CD4-positive, alpha-beta T cell treated with Interleukin-10 for 1 hour (primary cell): ENCODE results near the gene CDH20.
A peak's percentile ranks its signal among the peaks of the same experiment; 100 is the strongest.

Experiments
- DNase-seq: peaks from one replicate; pipeline ENCODE4 v3.0.0-alpha.2; 2020

The CDH20 gene

DNA sequence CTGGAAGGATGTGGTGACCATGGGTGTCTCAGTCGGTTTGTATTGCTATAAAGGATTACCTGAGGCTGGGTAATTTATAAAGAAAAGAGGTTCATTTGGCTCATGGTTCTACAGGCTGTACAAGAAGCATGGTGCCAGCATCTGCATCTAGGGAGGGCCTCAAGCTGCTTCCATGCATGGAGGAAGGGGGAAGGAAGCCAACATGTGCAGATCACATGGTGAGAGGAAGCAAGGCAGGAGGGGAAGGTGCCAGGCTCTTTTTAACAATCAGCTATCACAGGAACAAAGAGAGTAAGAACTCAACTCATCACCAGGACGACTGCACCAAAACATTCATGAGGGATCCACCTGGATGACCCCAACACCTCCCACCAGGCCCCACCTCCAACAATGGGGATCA lies 209.4 kb downstream of the CDH20 start:
- DNase-seq: no peak

- no peak for DNase-seq
Observed at GRCh38 chr18:61543518-61543917, 210.3 kb downstream of the CDH20 start.

- no peak for DNase-seq
Observed at GRCh38 chr18:61544178-61544577, 210.9 kb downstream of the CDH20 start.

DNA sequence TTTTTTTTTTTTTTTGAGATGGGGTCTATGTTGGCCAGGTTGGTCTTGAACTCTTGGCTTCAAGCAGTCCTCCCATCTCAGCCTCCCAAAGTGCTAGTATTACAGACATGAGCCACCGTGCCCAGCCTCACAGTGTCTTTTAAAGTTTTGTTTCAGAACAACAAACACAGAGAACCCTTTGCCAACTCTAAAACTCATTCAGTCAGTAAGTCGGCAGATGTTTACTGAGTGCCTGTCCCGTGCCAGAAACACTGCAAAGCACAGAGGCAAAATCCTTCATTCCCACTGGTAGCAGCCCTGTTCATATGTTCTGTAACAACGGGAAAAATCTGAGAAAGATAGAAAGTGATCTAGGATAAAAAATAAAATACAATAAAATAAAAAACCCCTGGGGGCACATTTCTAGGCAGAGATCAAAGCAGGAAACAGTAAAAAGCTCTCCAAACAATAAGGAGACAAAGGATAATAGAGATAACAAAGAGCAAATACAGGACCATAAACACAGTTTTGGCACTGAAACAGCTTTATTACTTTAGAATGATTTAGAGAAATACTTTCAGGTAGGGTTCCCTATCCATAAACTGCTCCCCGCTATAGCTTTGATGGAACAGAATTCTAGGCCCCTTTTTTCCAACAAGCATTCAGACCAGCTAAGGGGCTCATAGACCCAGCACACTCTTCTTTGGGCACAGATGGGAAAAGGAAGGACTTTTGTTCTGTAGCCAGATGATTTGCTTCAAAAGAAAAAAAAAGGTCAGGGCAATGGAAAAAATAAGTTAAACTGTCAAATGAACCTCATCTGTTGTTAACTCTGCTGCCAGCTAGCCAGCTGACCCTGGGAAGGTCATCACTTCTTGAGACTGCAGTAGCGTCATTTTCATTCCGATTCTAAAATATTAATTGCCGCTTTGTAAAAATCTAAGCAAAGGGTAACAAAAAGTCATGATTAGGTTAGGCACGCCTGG lies 212.3 kb downstream of the CDH20 start:
- DNase-seq: no peak

DNA sequence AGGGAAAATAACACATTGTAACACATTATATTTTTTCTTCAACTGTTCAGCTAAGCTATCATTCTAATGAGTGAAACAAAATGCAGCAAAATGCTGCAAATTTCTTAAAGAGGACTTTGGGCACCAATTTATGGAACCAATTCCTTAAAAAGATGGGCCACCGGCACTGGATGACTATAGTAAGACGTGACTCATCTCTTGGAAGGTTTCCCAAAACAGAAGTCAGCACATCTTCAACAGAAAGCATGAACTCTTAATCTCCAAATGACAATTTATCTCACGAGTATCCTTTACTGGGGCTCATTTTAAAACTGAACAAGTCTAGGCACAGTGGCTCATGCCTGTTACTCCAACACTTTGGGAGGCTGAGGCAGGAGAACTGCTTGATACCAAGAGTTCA lies 213.4 kb downstream of the CDH20 start:
- no peak for DNase-seq

DNA sequence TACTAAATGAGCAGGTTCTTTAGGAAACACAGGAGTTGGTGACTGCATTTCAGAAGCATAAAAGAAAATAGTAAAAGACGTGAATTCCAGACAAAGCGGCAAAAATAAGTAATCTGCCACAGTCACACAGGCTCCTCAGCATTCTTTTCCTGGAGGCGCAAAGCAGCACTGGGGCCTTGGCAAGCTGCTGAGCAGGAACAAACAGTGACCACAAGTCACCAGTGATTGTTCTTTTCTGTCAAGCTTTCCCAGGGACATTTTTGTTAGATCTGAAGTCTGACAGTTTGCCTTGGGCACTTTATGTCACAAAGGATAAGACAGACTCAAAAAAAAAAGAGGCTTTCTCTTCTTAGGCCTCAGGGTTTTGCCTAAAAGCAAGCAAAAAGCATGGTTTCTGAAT lies 216.2 kb downstream of the CDH20 start:
- DNase-seq: no peak

GRCh38 chr18:61549889-61550288 lies 216.7 kb downstream of the CDH20 start:
- no peak for DNase-seq

DNA sequence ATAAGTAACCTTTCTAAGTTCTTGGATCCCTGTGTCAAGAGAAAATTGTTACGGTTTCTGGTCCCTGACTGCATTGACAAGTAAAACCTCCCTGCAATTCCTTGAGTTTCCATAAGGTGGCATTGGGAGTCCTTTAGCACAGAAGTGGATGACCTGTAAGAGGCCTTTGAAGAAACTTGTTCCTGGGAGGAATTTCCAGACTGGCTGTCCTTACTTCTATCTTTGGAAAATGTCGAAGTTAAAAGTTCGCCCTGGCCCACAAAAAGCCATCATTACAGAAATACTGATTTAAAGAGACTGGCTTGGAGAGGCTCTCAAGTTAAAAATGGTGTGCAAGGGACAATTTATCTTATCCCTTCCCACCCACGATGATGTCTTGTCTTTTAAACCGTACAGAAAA lies 218.4 kb downstream of the CDH20 start:
- peak; percentile 47 for DNase-seq

GRCh38 chr18:61553045-61553659 lies 219.9 kb downstream of the CDH20 start:
- no peak for DNase-seq

GRCh38 chr18:61554117-61554776 lies 221.0 kb downstream of the CDH20 start:
- peak; percentile 56 for DNase-seq

GRCh38 chr18:61554946-61555361 lies 221.7 kb downstream of the CDH20 start:
- DNase-seq: no peak

DNA sequence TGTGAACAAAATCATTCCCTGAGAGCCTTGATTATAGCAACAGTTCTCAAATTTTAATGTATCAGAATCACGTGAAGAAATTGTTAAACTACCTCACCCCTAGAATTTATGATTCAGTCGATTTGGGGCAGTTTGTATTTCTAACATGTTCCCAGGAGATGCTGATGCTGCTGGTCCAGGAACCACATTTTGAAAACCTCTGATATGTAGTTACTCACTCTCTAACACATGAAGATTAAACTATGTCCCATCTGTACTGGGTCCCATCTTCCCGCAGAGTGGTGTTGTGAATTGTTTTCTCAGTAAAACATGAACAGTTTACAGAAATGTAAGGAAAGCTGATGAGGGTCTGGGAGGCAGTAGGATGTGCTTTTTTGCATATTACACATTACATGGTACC lies 223.1 kb downstream of the CDH20 start:
- no peak for DNase-seq

- DNase-seq: no peak
Observed at GRCh38 chr18:61556862-61557261, 223.6 kb downstream of the CDH20 start.

- no peak for DNase-seq
Observed at GRCh38 chr18:61569176-61569892, 236.1 kb downstream of the CDH20 start.

GRCh38 chr18:61570070-61570469 lies 236.8 kb downstream of the CDH20 start:
- DNase-seq: no peak

- no peak for DNase-seq
Observed at GRCh38 chr18:61572084-61572655, 238.9 kb downstream of the CDH20 start.

- no peak for DNase-seq
Observed at GRCh38 chr18:61572871-61573270, 239.6 kb downstream of the CDH20 start.

- DNase-seq: no peak
Observed at GRCh38 chr18:61574665-61575064, 241.4 kb downstream of the CDH20 start.

GRCh38 chr18:61575419-61575818 lies 242.2 kb downstream of the CDH20 start:
- no peak for DNase-seq

- DNase-seq: no peak
Observed at GRCh38 chr18:61578846-61579245, 245.6 kb downstream of the CDH20 start.

DNA sequence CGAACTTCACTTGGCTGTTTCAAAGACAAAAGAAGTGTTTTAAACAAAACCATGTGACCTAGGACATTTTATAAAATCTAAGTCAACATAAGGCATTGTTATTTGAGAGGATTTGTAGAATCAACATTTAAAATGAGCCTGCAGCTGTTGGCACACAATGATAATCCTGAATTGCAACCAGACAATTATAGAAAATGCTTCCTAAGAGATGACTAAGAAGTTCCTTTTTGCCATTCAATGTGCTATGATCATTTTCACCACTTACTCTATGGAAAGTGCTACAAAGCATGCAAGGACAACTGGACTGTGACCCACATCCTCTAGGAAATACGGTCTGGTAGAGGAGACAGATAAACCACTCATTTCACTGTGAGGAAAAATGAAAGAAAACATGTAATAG lies 246.4 kb downstream of the CDH20 start:
- DNase-seq: no peak

DNA sequence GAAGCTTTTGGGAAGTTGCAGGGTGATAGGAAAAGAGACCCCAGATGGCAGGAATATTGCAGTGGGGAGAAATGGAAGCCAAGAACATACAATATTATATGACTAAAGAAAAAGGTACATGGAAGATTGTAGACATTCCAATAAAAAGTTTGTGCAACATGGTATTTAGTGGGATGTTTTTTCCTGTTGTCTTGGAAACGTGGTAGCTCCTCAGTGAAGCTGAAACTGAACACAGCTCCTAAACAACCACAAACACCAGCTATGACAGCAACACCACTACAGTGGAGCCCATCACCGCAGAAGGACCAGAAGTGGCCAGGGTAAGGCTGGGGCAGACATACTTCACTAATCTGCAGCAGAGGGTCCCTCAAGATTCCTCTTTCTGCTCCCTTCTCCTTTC lies 246.8 kb downstream of the CDH20 start:
- no peak for DNase-seq
